ENCODE results near the gene POLR3K. TPM values are rescaled to one million over a fixed set of nuclear protein-coding genes. Genes with fewer than 3 reads are reported as not detected.
"Not testable (repeated sequence)": the region's sequence is repeated elsewhere in the genome, so short reads cannot be mapped to it uniquely, and the experiment has no call there.

POLR3K gene
- total RNA-seq, 1 experiment from 2014 or later = 19.2 TPM

- DNase-seq (ENCODE audit: low spot score) = no peak
- in situ Hi-C loops (cut with HindIII; ENCODE audit: low sequenced_read_pairs) = no loop called here
Measured at GRCh38 chr16:54237-54581, 801 bp upstream of the POLR3K start.

- DNase-seq (ENCODE audit: low spot score) = no peak
- in situ Hi-C loops (cut with HindIII; ENCODE audit: low sequenced_read_pairs) = no loop called here
Measured at GRCh38 chr16:50769-51591, 2.4 kb downstream of the POLR3K start.

- DNase-seq (ENCODE audit: low spot score) = no peak
- in situ Hi-C loops (cut with HindIII; ENCODE audit: low sequenced_read_pairs) = no loop called here
Measured at GRCh38 chr16:47234-47633, 6.2 kb downstream of the POLR3K start.

- DNase-seq (ENCODE audit: low spot score); in situ Hi-C loops (cut with HindIII; ENCODE audit: low sequenced_read_pairs): not testable (repeated sequence)
Measured at GRCh38 chr16:46510-46909, 6.9 kb downstream of the POLR3K start.

GRCh38 chr16:45454-45853, 8.0 kb downstream of the POLR3K start:
- in situ Hi-C loops (cut with HindIII; ENCODE audit: low sequenced_read_pairs) = no loop called here

GRCh38 chr16:44655-45054, 8.8 kb downstream of the POLR3K start:
- DNase-seq (ENCODE audit: low spot score) = no peak

More at GRCh38 chr16:45454-45853, 8.0 kb downstream of the POLR3K start:
- no peak for DNase-seq (ENCODE audit: low spot score)

GRCh38 chr16:43294-43693, 10.1 kb downstream of the POLR3K start:
- in situ Hi-C loops (cut with HindIII; ENCODE audit: low sequenced_read_pairs) = no loop called here
- no peak for DNase-seq (ENCODE audit: low spot score)

More at GRCh38 chr16:44655-45054, 8.8 kb downstream of the POLR3K start:
- in situ Hi-C loops (cut with HindIII; ENCODE audit: low sequenced_read_pairs) = no loop called here

- in situ Hi-C loops (cut with HindIII; ENCODE audit: low sequenced_read_pairs) = no loop called here
- no peak for DNase-seq (ENCODE audit: low spot score)
Measured at GRCh38 chr16:42691-43090, 10.7 kb downstream of the POLR3K start.

- no peak for DNase-seq (ENCODE audit: low spot score)
- in situ Hi-C loops (cut with HindIII; ENCODE audit: low sequenced_read_pairs) = no loop called here
Measured at GRCh38 chr16:42069-42457, 11.3 kb downstream of the POLR3K start.

- DNase-seq (ENCODE audit: low spot score) = no peak
- in situ Hi-C loops (cut with HindIII; ENCODE audit: low sequenced_read_pairs) = no loop called here
Measured at GRCh38 chr16:41439-42068, 11.9 kb downstream of the POLR3K start.

- DNase-seq (ENCODE audit: low spot score) = no peak
- in situ Hi-C loops (cut with HindIII; ENCODE audit: low sequenced_read_pairs) = no loop called here
Measured at GRCh38 chr16:38941-39892, 14.2 kb downstream of the POLR3K start.

- in situ Hi-C loops (cut with HindIII; ENCODE audit: low sequenced_read_pairs) = not testable (repeated sequence)
Measured at GRCh38 chr16:38206-38605, 15.2 kb downstream of the POLR3K start.

GRCh38 chr16:37511-37910, 15.9 kb downstream of the POLR3K start:
- no peak for DNase-seq (ENCODE audit: low spot score)
- in situ Hi-C loops (cut with HindIII; ENCODE audit: low sequenced_read_pairs) = no loop called here

More at GRCh38 chr16:38206-38605, 15.2 kb downstream of the POLR3K start:
- not testable (repeated sequence) for DNase-seq (ENCODE audit: low spot score)

- in situ Hi-C loops (cut with HindIII; ENCODE audit: low sequenced_read_pairs) = no loop called here
- DNase-seq (ENCODE audit: low spot score) = no peak
Measured at GRCh38 chr16:36336-36984, 16.9 kb downstream of the POLR3K start.

- DNase-seq (ENCODE audit: low spot score) = no peak
- in situ Hi-C loops (cut with HindIII; ENCODE audit: low sequenced_read_pairs) = no loop called here
Measured at GRCh38 chr16:35678-36305, 17.6 kb downstream of the POLR3K start.

GRCh38 chr16:35011-35677, 18.3 kb downstream of the POLR3K start:
- no peak for DNase-seq (ENCODE audit: low spot score)
- in situ Hi-C loops (cut with HindIII; ENCODE audit: low sequenced_read_pairs) = no loop called here

GRCh38 chr16:34648-34987, 18.8 kb downstream of the POLR3K start:
- DNase-seq (ENCODE audit: low spot score) = no peak
- in situ Hi-C loops (cut with HindIII; ENCODE audit: low sequenced_read_pairs) = no loop called here

GRCh38 chr16:33877-34647, 19.3 kb downstream of the POLR3K start:
- in situ Hi-C loops (cut with HindIII; ENCODE audit: low sequenced_read_pairs) = no loop called here
- no peak for DNase-seq (ENCODE audit: low spot score)
